HG03457 (cell line): Measurements from ENCODE around the gene SYTL3.

ENCODE experiments used
- ATAC-seq: cut with Tn5 transposase; IDR thresholded peaks from one replicate; pipeline ENCODE4 v1.9.1; 2021; ENCODE audit warnings: moderate number of reproducible peaks; ENCODE audit not compliant: unreplicated experiment

The SYTL3 gene

DNA sequence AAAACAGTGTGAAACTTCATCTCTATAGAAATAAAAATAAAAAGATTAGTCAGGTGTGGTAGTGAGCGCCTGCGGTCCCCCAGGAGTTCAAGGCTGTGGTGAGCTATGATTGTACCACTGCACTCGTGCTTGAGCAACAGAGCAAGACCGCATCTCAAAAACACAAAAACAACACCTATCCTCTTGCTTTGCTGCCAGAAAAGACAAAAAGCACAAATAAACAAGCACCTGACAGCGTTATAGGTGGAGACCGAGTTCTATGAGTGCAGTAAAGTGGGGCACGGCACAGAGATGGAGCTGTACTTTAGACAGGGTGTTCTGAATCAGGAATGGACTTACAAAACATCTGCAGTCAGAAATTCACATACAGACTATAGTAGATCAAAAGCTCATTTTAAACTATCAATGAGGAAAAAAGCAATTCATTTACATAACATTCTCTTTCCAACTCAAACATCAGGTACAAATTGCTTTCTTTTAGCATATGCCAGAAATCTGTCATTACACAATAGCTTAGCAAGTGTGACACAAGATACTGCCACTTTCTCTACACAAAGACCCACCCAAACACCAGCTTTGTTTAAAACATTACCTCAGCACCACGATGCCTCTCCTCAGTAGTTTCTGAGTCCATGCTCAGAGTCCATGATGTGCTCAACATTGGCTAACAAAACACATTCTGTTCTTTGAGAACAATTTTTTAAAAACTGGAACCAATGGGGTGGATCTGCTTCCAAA, 159.3 kb downstream of the SYTL3 start:
- ATAC-seq = peak; percentile 49

DNA sequence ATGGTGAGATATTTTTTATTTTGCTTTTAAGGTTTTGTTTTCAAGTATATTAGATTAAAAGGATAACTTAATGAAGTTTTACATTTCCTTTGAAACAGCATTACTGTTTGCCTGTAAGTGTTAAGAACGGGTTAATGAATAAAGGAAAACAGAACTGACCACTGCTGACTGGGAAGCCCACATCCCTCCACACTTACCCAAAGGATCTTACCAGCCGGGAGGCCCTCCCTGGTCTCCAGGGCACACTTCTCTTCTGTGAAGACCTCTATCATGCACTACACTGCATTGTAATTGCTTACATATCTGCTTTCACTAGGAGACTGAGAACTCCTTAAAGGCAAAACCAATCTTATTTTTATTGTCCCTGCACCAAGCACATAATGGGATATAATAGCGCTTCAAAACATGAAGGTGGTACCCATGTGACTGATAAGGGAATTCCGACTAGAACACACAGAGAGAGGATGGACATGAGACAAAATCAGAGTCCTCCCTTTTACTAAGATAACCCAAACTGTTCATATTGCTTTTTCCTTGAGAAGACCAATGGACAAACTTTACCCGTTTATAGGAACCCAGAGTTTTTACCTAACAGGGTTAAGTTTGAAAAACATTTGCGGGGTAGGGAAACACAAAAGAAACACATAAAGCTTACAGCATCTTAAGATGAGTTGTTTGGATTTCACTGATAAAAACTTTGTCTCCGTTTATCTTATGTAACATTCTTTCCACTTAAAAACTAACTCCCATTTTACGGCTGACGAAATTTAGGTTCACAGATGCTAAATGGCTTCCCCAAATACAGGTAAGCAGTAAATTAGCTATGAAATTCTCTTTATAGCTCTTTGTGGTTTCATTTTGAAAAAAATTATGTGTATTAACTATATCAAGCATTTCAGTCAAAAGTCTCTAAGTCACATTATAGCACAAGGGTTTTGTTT, 160.6 kb downstream of the SYTL3 start:
- ATAC-seq = no peak

DNA sequence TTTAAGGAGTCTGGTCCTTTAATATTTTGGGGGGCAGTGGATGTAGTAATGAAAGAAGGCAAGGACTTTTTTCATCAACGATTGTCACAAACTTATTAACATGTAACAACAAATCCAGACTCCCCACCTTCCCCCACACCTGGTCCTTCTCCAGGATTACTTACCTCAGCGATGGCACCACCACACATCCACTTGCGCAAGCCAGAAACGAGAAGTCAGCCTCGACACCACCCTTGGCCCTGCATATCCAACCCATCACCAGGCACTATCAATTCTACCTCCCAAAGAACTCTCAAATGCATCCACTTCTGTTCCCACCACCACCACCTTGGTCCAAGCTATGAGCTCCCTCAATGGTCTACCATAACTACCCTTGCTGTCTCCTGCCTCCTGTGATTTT, 162.8 kb downstream of the SYTL3 start:
- ATAC-seq = no peak

DNA sequence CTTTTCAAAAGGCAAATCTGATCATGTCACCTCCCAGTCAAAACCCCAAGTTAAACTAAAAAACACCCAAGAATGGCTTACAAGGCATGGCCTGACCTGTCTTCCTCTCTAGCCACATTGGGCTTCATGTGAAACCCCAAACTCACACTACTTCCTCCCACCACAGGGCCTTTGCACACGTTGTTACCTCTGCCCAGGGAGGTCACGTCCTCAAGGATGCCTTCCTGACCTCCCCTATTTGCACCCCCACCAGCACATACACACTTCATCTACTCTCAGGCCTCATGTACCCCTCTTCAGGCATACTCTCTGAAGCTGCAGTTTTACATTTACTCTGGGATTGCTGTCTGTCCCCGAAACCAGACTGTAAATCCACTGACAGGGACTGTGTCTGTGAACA, 163.2 kb downstream of the SYTL3 start:
- ATAC-seq = no peak
